HG02642 (cell line): ENCODE results near the gene TRAPPC4.
"Not testable (repeated sequence)": the region's sequence is repeated elsewhere in the genome, so short reads cannot be mapped to it uniquely, and the experiment has no call there.

Source experiments
- ATAC-seq: cut with Tn5 transposase; IDR thresholded peaks from one replicate; pipeline ENCODE4 v1.9.1; 2021; ENCODE audit warnings: mild to moderate bottlenecking; ENCODE audit not compliant: unreplicated experiment, poor library complexity

The TRAPPC4 gene

DNA sequence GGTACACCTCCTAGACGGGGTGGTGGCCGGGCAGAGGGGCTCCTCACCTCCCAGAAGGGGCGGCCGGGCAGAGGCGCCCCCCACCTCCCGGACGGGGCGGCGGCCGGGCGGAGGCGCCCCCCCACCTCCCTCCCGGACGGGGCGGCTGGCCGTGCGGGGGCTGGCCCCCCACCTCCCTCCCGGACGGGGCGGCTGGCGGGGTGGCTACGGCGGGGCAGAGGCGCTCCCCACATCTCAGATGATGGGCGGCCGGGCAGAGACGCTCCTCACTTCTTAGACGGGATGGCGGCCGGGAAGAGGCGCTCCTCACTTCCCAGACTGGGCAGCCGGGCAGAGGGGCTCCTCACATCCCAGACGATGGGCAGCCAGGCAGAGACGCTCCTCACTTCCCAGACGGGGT lies 40.6 kb downstream of the TRAPPC4 start:
- ATAC-seq, result not testable (repeated sequence)

DNA sequence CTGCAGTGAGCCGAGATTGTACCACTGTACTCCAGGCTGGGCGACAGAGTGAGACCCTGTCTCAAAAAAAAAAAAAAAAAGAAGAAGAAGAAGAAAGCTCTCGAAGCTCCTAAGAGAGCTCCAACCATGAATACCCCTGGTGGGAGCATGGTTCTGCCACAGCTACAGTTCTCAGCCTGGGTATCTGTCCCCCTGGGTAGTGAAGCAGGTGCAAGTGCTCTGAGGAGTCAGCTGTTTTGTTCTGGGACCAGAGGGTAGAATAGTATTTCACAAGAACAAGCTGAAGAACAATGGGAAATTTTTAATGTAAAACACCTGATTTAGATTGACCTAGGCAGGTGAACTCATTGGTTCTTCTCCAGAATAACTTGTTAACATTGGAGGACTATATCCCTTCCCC lies 42.7 kb downstream of the TRAPPC4 start:
- ATAC-seq, result no peak

DNA sequence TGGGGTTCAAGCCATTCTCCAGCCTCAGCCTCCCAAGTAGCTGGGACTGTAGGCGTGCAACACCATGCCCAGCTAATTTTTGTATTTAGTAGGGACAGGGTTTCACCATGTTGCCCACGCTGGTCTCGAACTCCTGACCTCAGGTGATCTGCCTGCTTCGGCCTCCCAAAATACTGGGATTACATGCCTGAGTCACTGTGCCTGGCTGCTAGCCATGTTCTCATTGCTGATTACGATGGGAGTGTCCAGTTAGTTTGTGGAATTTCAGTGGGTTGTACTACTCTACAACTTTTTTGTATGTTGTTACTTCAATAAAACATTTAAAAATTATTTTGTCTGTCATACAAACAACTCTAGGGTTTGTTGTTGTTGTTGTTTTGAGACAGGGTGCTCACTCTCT lies 44.2 kb downstream of the TRAPPC4 start:
- ATAC-seq, result no peak

DNA sequence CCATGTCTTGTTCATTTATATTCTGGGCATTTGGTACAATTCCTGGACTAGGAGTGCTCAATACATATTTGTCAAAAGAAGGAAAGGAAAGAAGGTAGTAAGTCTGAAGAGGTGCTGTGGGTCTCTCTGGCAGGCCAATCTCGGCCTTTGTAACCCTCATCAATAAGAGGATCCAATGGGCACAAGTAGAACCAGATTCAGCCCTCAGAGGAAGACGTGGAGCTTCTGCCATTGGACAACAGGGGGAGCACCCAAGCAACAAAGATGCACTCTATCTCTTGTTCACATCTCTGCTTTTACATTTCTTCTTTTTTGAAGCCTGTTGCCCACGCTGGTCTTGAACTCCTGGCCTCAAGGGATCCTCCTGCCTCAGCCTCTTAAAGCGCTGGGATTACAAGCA lies 46.8 kb downstream of the TRAPPC4 start:
- no peak for ATAC-seq

DNA sequence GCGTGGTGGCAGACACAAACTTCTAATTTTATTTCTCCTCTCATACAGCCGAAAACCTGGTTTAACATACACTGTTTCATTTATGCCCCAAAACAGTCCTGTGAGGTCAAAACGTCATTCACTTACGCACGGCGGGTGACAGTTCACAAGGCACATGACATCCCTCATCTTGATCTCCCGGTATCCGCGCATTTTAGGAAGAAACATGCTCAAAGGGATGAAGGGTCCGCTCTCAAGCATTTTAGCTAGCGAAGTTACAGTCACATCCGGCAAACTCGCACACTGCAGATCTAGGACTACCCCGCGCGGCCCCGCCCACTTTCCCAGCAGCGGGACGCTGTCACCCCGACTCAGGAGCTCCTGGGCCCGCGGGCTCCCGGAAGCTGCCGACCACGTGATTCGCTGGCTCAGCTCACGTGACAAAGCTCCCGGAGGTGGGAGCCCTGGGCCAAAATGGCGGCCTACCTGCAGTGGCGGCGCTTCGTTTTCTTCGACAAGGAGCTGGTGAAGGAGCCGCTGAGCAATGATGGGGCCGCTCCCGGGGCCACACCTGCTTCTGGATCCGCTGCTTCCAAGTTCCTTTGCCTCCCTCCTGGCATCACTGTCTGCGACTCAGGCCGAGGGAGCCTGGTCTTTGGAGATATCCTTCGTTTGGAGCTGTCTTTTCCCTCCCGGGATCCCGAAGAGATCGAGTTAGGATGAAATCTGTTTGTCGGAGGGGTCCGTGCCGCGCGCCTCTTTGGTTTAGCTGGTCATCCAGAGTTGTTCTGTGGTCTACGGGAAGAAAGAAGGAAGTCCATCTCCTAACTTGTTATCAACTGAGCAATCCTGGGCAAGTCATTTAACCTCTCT lies 49.0 kb downstream of the TRAPPC4 start, which contains the start of gene VPS11:
Gene VPS11, plus strand, starts transcription at position 448 of the 852 bp plus-strand sequence. Its CDS starts 6 bp downstream, at position 454.
- peak; percentile 93 for ATAC-seq
